ENCODE data around the gene IL19. TPM values are rescaled to one million over a fixed set of nuclear protein-coding genes. Genes with fewer than 3 reads are reported as not detected.

IL19 gene
- total RNA-seq, 4 donors from 2014 or later = not detected

DNA sequence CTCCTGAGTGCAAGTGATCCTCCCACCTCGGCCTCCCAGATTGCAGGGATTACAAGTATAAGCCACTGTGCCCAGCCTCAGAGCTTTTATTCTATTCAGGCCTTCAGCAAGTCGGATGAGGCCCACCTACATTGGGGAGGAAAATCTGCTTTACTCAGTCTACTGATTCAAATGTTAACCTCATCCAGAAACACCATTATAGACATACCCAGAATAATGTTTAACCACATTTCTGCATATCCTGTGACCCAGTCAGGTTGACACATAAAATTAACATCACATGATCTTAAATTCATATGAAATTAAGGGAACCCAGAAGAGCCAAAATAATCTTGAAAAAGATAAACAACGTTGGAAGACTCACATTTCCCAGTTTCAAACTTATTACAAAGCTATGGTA is 109.7 kb downstream of the IL19 start:
- H3K27me3 ChIP-seq = peaks cover 0 to 7% (median 0%) of the 10 kb centered on the region in 4 donors
- TF ChIP-seq EP300 (IDR thresholded peaks at IDR 0.05) = no peak
- no peak overlapping the region for H3K4me3 ChIP-seq
- H3K4me1 ChIP-seq = no peaks in the 10 kb centered on the region
- intact Hi-C loops (cut with DNase I) = no loop called here
- 93% methylated on average over 3 of the region's 3 CpGs for WGBS
- H3K9me3 ChIP-seq = peaks cover 0 to 22% (median 8%) of the 10 kb centered on the region in 4 donors
- no peak overlapping the region for H3K27ac ChIP-seq (replicated peaks in 1 of 4)
- H3K36me3 ChIP-seq = no peaks in the 10 kb centered on the region
- DNase-seq (ENCODE audit: extremely low spot score) = peak; percentile 60

DNA sequence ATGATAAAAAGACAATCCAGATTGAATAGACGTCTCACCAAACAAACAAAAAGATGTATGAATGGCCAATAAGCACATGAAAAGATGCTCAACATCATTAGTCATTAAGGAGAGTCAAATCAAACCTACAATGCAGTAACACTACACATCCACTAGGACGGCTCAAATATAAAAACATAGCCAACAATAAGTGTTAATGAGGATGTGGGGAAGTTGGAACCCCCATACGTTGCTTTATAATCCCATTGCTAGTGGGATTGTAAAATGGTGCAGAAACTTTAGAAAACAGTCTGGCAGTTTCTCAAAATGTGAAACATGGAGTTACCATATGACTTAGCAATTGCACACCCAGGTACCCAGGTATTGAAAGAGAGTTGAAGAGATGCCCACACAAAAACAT is 112.0 kb downstream of the IL19 start:
- 78% methylated on average over 3 of the region's 3 CpGs for WGBS
- TF ChIP-seq EP300 (IDR thresholded peaks at IDR 0.05) = no peak
- TF ChIP-seq POLR2AphosphoS5 (IDR thresholded peaks at IDR 0.05) = no peak
- no peak for TF ChIP-seq POLR2A (IDR thresholded peaks at IDR 0.05; ENCODE audit: low read depth)
- TF ChIP-seq, protein P1, sequence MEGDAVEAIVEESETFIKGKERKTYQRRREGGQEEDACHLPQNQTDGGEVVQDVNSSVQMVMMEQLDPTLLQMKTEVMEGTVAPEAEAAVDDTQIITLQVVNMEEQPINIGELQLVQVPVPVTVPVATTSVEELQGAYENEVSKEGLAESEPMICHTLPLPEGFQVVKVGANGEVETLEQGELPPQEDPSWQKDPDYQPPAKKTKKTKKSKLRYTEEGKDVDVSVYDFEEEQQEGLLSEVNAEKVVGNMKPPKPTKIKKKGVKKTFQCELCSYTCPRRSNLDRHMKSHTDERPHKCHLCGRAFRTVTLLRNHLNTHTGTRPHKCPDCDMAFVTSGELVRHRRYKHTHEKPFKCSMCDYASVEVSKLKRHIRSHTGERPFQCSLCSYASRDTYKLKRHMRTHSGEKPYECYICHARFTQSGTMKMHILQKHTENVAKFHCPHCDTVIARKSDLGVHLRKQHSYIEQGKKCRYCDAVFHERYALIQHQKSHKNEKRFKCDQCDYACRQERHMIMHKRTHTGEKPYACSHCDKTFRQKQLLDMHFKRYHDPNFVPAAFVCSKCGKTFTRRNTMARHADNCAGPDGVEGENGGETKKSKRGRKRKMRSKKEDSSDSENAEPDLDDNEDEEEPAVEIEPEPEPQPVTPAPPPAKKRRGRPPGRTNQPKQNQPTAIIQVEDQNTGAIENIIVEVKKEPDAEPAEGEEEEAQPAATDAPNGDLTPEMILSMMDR (IDR thresholded peaks at IDR 0.05) = no peak
- Histone ChIP-seq H3K36me3 (no peaks in the 10 kb centered on the region), H3K9me3 (peaks cover 0 to 13% (median 6%) of the 10 kb centered on the region in 4 donors), H3K4me1 (no peaks in the 10 kb centered on the region), H3K27ac (replicated peaks in 1 of 4) (no peak overlapping the region), H3K4me3 (no peak overlapping the region), H3K27me3 (peaks cover 0 to 12% (median 0%) of the 10 kb centered on the region in 4 donors)
- DNase-seq (ENCODE audit: extremely low spot score) = no peak
- intact Hi-C loops (cut with DNase I) = no loop called here

DNA sequence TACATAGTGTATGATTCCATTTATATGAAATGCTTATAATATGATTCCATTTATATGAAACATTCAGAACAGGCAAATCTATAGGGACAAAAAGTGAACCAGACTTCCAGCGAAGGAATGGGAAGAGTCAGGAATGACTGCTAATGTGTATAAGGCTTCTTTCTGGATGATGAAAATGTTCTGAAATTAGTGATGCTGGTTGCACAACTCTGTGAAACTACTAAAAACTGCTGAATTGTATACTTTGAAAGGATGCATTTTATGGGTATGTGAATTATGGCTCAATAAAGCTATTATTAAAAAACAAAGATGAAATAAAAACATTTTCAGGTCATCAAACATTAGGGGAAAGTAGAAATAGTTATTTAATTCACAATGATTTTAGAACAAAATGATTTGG is 112.6 kb downstream of the IL19 start:
- Histone ChIP-seq H3K4me3 (no peak overlapping the region), H3K4me1 (no peaks in the 10 kb centered on the region), H3K27ac (replicated peaks in 1 of 4) (no peak overlapping the region), H3K36me3 (no peaks in the 10 kb centered on the region), H3K27me3 (peaks cover 0 to 16% (median 0%) of the 10 kb centered on the region in 4 donors), H3K9me3 (peaks cover 0 to 9% (median 3%) of the 10 kb centered on the region in 4 donors)
- intact Hi-C loops (cut with DNase I) = no loop called here
- 100% methylated on average over 1 of the region's 1 CpG for WGBS
- DNase-seq (ENCODE audit: extremely low spot score) = no peak
- TF ChIP-seq EP300 (IDR thresholded peaks at IDR 0.05) = no peak
- TF ChIP-seq POLR2A (IDR thresholded peaks at IDR 0.05; ENCODE audit: low read depth) = no peak
- TF ChIP-seq, protein P1 (IDR thresholded peaks at IDR 0.05) = no peak
- TF ChIP-seq POLR2AphosphoS5 (IDR thresholded peaks at IDR 0.05) = no peak

DNA sequence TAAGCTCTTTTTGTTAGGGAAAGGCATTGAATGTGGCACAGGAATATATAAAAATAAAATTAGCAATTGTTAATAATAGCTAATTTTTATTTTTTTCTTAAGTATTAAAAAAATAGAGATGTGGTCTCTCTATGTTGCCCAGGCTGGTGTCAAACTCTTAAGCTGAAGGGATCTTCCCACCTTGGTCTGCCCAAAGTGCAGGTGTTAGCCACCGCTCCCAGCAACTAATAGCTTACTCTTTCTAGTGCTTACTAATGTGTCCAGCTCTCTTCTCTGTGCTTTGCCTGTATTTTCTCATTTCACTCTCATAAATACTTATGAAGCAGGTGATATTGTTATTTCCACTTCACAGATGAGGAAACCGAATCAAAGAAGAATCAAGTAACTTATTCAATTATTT is 113.3 kb downstream of the IL19 start:
- intact Hi-C loops (cut with DNase I) = no loop called here
- WGBS = 100% methylated on average over 2 of the region's 2 CpGs

DNA sequence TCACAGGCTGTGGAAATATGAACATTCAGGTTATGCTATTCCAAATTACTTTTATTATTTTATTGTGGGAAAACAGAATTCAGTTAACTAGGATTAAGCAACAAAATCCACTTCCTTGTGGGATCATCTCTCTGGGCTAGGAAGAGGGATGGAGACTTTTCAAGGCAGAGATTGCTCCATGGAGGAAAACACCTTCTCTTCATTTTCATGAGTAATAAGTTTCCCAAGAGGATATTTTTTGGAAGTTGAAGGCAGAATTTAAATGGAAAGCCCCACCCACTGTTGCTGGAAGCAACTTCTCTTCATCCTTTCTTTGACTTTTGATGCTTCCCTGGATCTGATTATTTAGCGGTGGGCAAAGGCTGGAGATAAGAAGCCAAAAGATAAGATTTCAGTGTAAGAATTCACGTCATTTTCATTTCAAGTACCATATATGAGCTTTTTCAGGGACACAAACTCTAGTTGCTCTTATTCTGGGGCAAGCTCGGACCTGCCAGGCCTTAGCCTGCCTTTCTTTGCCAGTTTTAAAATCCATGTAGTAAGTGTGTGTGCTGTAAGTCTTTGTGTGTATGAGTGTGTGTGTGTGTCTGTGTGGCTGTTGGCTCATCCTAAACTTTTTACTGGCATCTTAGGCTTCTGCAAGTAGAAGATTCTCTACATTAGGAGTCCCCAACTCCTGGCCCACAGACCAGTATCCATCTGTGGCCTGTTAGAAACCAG is 114.9 kb downstream of the IL19 start:
- no peak for DNase-seq (ENCODE audit: extremely low spot score)
- Histone ChIP-seq H3K27ac (replicated peaks in 1 of 4) (no peak overlapping the region), H3K4me1 (no peaks in the 10 kb centered on the region), H3K9me3 (no peaks in the 10 kb centered on the region), H3K36me3 (no peaks in the 10 kb centered on the region), H3K4me3 (no peak overlapping the region), H3K27me3 (peaks cover 0 to 23% (median 0%) of the 10 kb centered on the region in 4 donors)
- WGBS = 83% methylated on average over 3 of the region's 3 CpGs
- intact Hi-C loops (cut with DNase I) = no loop called here
- TF ChIP-seq EP300 (IDR thresholded peaks at IDR 0.05) (no peak), POLR2AphosphoS5 (IDR thresholded peaks at IDR 0.05) (no peak), POLR2A (IDR thresholded peaks at IDR 0.05; ENCODE audit: low read depth) (no peak)
- TF ChIP-seq, protein P1 (IDR thresholded peaks at IDR 0.05) = no peak

More for the DNA sequence above, 113.3 kb downstream of the IL19 start:
- peaks cover 0 to 16% (median 0%) of the 10 kb centered on the region in 4 donors for H3K27me3 ChIP-seq
- peaks cover 0 to 2% (median 0%) of the 10 kb centered on the region in 4 donors for H3K9me3 ChIP-seq
- H3K4me3 ChIP-seq = no peak overlapping the region
- DNase-seq (ENCODE audit: extremely low spot score) = no peak
- H3K27ac ChIP-seq (replicated peaks in 1 of 4) = no peak overlapping the region
- TF ChIP-seq EP300 (IDR thresholded peaks at IDR 0.05) = no peak
- TF ChIP-seq POLR2A (IDR thresholded peaks at IDR 0.05; ENCODE audit: low read depth) = no peak
- TF ChIP-seq, protein P1 (IDR thresholded peaks at IDR 0.05) = no peak
- TF ChIP-seq POLR2AphosphoS5 (IDR thresholded peaks at IDR 0.05) = no peak
- no peaks in the 10 kb centered on the region for H3K4me1 ChIP-seq
- no peaks in the 10 kb centered on the region for H3K36me3 ChIP-seq

Measured in esophagus muscularis mucosa (tissue), 4 donors.